ENCODE data around the gene RGL3.
"Not testable (repeated sequence)": the region's sequence is repeated elsewhere in the genome, so short reads cannot be mapped to it uniquely, and the experiment has no call there.

Gene RGL3

GRCh38 chr19:11448923-11449554, 29.9 kb upstream of the RGL3 start:
- DNase-seq (ENCODE audit: low read depth in 2 of 2) = no peak

DNA sequence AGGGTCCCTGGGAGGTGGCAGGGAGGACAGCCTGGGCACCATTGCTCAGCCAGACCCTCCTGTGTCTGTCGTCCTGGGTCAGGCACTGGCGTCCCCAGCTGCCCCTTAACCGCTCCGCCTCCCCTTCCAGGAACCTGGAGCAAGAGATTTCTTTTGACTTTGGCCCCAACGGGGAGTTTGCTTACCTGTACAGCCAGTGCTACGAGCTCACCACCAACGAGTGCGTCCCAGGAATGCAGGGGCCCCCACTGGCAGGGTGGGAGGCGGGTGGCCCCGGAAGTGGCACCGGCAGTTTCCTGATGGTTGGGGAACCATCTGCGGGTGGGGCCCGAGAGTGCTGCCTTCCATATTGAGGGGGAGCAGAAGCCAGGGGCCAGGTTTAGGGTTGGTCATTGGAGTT, 29.3 kb upstream of the RGL3 start:
- no peak for DNase-seq (ENCODE audit: low read depth in 2 of 2)

GRCh38 chr19:11447347-11448262, 28.5 kb upstream of the RGL3 start:
- no peak for DNase-seq (ENCODE audit: low read depth in 2 of 2)

GRCh38 chr19:11446652-11447301, 27.7 kb upstream of the RGL3 start:
- peak in 1 of 2 donors; percentile 12 for DNase-seq (ENCODE audit: low read depth in 2 of 2)

GRCh38 chr19:11446271-11446651, 27.1 kb upstream of the RGL3 start:
- DNase-seq (ENCODE audit: low read depth in 2 of 2) = no peak

- no peak for DNase-seq (ENCODE audit: low read depth in 2 of 2)
Observed at GRCh38 chr19:11445141-11445540, 26.0 kb upstream of the RGL3 start.

DNA sequence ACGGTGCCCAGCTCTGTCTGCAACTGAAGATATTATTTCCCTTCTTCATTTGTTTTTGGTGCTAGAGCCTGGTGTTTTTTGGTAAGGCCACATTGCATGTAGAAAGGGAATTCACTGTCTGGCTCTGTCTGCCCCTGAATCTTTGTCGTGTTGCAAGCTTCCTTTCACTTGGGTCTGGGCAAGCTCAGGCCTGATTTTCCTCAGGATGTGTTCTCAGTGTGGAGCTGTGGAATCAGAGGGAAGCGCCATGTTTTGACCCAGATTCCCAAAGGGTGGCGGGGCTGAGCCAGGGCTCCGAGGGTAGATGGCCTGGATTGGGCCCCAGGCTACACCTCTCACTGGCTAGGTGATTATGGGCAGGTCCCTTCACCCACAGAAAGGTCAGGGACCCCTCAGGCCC, 24.9 kb upstream of the RGL3 start:
- DNase-seq (ENCODE audit: low read depth in 2 of 2) = no peak

- no peak for DNase-seq (ENCODE audit: low read depth in 2 of 2)
Observed at GRCh38 chr19:11437955-11438354, 18.8 kb upstream of the RGL3 start.

DNA sequence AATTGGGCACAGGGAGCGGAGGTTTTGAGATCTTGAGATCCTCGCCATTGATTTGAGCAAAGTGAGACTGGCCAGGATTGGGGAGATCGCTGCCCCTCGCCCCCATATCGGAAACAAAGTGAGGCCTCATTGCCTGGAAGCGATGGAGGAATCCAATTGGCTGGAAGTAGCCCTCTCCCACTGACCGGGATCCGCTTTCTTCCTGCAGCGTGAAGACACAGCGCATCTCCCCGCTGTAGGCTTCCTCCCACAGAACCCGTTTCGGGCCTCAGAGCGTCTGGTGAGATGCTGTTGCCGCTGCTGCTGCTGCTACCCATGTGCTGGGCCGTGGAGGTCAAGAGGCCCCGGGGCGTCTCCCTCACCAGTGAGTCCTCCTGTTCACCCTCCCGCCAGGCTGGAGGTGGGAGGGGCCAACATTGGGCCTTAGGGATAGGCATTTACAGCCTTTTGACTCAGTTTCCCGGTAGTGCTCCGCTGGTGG, 16.8 kb upstream of the RGL3 start:
- no peak for DNase-seq (ENCODE audit: low read depth in 2 of 2)

DNA sequence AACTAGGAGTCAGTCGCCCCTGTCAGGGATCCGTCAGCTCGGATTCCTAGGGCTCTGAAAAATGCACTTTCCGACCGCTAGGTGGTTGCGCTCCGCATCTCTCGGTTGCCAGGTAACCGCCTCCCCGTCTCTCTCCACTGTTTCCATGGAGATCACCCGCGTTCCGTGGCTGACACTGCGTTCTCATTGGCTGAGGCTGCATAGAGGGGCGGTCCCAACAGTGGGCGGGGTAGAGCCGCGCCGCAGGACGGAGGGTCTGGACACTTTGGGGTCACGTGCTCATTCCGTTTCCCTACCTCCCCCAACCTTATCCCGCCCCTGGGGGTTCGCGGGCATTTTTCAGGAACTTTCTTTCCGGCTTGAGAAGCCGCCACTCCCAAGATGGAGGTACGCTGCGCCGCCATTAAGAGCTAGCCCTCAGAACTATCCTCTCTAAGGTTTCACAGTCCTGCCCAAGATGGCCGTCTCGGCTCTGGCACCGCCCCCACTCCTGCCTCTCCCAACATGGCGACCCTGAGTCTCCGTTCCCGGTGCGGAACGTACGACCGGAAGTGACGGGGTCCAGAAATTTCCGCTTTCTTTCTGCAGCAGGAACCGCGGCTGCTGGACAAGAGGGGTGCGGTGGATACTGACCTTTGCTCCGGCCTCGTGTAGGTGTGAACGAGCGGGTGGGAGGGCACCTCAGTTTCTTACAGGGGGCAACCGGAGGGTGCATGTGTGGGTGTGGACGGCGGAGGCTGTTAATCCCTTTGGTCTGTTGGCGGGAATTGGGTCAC, 16.1 kb upstream of the RGL3 start, which contains the start of the genes ODAD3 and PRKCSH:
Gene ODAD3 (minus strand): TSS at position 65 of the 776 bp plus-strand sequence. CDS start 105 bp downstream, outside the sequence.
Gene PRKCSH (plus strand): TSS at position 579 of the 776 bp plus-strand sequence. CDS start 483 bp downstream, outside the sequence.
- peak; percentile 96 to 99 for DNase-seq (ENCODE audit: low read depth in 2 of 2)

- no peak for DNase-seq (ENCODE audit: low read depth in 2 of 2)
Observed at GRCh38 chr19:11434703-11435056, 15.6 kb upstream of the RGL3 start.

GRCh38 chr19:11433526-11433925, 14.4 kb upstream of the RGL3 start:
- DNase-seq (ENCODE audit: low read depth in 2 of 2) = not testable (repeated sequence)

DNA sequence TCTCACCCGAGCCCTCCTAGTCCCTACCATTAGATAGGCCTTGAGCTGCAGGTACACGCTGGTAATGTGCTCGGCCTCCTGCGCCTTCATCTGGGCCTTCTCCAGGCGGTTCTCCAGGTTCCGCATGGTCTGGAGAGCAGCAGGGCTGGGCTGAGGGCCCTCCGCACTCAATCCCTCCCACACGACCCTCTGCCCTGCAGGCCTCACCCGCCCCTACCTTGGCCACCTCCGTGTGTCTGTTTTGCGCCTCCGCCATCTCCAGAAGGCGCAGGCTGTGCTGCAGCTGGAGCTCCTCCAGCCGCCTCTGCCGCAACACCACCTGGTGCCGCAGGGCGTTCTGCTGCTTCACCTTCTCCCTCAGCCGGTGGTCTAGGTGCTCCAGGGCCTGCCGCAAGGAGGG, 7.5 kb upstream of the RGL3 start:
- no peak for DNase-seq (ENCODE audit: low read depth in 2 of 2)

DNA sequence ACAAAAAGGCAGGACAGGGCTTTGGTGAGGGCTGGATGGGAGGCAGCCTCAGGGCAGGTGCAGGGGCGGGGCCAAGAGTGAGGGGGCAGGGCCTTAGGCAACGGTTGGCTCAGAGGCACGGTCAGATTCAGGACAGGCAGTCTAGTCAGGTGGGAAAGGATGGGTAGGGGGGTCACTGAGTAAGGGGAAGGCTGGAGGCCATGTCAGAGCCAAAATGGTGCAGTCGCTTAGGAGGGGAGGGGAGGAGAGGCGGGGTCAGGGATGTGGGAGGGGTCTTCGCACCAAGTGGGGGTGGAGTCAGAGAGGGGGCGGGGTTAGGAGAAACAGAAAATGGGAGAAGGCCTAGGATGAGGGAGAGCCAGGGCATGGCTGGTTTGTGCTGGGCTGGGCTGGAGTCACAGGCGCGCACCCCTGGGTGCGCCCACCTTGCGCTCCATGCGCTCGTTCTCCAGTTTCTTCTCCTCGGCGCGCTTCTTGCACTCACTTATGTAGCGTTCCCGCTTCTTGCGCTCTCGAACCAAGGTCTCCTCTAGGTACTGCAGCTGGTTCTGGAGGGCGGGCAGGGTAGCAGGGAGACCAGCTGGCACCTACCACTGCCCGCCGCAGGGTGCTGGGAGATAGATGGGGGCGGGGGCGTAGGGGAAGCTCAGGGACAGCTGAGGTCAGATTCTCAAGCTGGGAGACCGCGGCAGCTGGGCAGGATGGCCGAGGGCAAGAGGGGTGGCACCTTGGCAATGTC, 6.8 kb upstream of the RGL3 start:
- no peak for DNase-seq (ENCODE audit: low read depth in 2 of 2)

DNA sequence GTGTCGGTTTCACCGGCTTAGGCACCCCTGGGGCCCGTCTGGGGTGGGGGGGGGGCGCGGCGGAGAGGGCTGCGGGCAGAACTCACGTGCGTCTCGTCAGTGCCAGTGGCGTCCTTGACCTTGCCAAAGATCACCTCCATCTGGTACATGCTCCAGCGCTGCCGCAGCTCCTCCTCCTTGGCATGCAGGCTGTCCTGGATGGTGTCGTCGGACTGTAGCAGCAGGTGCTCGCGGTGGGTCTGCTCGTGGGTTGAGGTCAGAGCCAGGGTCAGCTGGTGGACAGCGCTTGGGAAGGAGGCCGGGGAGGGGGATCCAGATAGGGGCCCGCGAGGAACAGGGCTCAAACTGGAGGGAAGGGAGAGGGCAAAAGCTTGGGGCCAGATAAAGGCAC, 4.7 kb upstream of the RGL3 start:
- DNase-seq (ENCODE audit: low read depth in 2 of 2) = no peak

DNA sequence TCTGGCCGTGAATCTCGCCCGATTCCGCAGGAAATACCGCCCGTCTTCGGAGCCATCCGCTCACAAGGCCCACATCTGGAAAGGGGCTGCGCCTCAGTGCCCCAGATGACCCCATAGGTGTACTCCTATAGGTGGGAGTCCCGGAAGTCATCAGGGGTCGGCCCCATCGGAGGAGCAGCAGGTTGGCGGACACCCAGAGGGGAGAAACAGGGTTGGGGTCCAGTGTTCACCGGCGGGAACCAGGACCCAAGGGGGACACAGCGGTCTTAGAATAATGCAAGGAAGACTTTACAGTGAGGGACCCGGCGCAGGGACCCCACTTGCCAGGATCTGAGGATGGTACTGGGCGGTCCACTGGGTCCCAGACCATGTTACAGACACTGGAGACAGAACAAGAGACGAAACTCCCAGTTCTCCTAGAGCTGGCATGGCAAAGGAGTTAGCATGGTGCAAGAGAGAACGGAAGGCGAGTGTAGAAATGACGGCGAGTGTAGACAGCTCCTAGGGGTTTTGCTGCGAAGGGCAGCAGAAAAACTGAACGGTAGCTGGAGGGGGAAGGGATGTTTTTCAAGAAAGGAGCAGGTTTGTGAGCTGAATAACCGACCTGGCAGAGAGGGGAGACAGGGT, 4.2 kb upstream of the RGL3 start:
- DNase-seq (ENCODE audit: low read depth in 2 of 2) = no peak

GRCh38 chr19:11422163-11423065, 3.3 kb upstream of the RGL3 start:
- DNase-seq (ENCODE audit: low read depth in 2 of 2) = peak; percentile 35 to 46

- DNase-seq (ENCODE audit: low read depth in 2 of 2) = peak in 1 of 2 donors; percentile 20
Observed at GRCh38 chr19:11421371-11422098, 2.4 kb upstream of the RGL3 start.

Measured in stimulated activated CD8-positive, alpha-beta memory T cell treated with anti-CD3 and anti-CD28 coated beads, Interleukin-7, amount 100 ng/mL, for 4 hours (primary cell).